Ureter (tissue), 1 donor: ENCODE measurements around the gene CCDC172. TPM values are rescaled to one million over a fixed set of nuclear protein-coding genes. Genes with fewer than 3 reads are reported as not detected.
A peak's percentile ranks its signal among the peaks of the same experiment; 100 is the strongest.

Experiments used
- DNase-seq: peaks from one replicate; pipeline ENCODE4 v3.0.0-alpha.2; 2020; ENCODE audit warnings: low spot score
- total RNA-seq: library from RNA; stranded (reverse); gene quantifications from one replicate; pipeline ENCODE4 v1.2.4, GENCODE V29; 2023
- donor health status: DM: yes; HTN: yes; CAD: no.

Gene CCDC172
- not detected for total RNA-seq

DNA sequence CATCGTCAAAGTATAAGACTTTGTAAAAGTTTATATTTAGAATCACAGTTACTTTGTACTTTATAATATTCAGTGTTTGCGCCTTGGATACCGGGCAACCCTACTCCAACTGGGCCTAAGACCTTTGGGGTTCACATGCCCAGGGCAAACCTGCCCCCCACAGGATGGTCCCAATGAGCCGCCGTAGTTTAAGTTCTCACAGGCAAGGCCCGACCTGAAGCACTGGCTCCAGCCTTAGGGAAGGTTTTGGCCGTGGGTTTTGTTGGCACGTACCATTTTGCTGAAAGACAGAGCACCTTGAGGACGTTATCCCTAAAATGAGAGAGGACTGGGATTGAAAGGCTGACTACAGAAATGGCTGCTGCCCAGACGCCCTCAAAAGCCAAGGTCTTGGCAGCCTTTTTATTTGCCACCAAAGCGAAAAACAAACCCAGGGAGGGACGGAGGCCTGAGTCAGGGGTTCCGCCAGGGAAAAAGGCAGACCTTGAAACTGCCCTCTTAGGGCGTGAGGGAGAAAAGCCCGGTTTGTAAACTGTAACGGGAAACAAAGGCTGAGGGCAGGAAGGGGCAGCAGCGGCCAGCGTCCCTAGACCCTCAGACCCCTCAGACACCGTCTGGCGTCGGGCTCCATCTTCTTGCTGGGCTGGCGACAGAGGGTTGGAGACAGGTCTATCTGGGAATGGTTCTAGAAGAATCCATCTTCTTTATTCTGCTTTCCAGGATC, at the start of gene CCDC172:
CCDC172 (plus strand) TSS at position 222 of the 724 bp plus-strand sequence. CDS start 564 bp downstream, outside the sequence.
- no peak for DNase-seq

GRCh38 chr10:116276981-116277380, 47.3 kb upstream of the CCDC172 start:
- no peak for DNase-seq

DNA sequence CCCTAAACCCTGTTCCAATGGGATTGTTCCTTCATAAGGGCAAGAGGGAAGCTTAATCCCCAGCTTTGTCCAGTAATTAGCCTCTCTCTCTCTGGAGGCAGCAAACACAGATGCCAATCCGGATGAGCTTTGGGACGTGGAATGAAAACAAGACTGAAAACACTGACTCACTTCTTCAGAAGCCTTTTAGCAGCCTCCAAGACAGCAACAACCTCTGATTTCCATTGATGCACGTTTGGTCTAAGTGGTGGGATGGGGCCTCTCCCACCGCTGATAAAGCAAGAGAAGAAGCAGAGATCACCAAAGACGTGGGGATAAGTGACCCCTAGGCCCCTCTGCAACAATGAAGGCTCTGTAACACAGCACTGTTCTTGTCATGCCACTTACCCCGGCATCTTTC, 45.4 kb upstream of the CCDC172 start:
- no peak for DNase-seq

GRCh38 chr10:116281775-116282174, 42.5 kb upstream of the CCDC172 start:
- no peak for DNase-seq

DNA sequence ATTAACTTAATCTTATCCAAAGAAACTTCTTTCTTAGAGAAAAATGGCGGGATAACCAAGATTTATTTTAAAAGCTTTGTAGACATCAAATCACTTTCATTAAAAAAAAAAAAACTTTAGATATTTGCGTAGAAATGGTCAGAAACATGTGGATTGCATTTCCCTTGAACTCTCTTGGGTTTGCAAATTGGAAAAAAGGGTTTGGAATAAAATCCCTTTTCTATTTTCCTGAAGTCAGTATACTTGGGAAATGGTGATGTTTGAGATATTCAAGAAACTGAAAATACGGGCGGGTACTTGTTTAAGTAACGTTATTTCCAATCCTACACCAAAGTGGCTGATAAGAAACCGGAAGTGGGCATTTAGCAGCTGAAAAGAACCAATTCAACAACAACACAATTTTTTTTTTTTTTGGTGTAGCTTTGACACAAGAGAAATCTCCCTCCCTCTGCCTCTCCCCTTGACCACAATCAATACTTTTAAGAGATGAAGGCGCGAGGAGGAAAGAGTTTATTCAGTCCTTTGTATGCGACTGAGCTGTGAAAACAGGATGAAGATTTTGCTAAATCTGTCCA, 37.5 kb upstream of the CCDC172 start:
- DNase-seq, result no peak

- peak; percentile 50 for DNase-seq
Measured at GRCh38 chr10:116287906-116288501, 36.2 kb upstream of the CCDC172 start.

GRCh38 chr10:116289652-116290051, 34.6 kb upstream of the CCDC172 start:
- no peak for DNase-seq

DNA sequence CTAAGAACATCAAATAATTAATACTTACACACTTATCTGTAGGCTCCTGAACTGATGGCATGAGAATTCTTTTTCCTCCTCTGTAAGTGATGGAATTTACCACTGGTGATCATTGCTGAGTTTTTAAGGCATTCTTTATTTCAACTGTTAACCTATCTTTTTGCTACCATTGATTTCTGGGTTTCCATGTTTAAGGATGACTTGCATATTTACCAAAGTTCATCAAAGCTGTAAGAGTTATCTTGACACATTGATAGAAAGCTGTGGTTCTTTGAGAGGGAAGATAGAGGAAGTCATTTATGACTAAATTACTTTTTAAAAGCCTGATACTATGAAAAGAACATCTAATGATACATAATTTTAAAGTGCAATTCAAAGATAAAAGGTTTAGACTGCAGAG, 31.8 kb upstream of the CCDC172 start:
- no peak for DNase-seq

GRCh38 chr10:116296291-116296721, 27.9 kb upstream of the CCDC172 start:
- no peak for DNase-seq

DNA sequence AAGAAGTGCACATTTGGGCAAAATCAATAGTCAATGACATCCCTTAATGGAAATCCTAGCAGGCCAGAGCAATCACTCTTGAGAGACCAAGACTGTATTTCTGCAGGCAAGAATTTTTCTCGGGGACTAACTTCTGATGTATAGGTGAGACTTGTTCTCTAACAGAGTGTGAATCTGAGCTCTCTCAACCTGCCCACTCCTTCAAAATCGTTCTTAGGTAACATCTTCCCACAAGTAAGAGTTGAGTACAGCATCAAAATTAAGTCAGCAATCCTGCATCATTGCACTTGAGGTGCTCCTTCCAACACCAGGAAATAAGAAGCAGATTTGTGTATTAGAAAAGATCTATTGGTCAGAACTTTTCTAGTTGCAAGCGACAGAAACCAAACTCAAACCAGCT, 25.7 kb upstream of the CCDC172 start:
- DNase-seq, result no peak

GRCh38 chr10:116300542-116300941, 23.7 kb upstream of the CCDC172 start:
- DNase-seq, result no peak

DNA sequence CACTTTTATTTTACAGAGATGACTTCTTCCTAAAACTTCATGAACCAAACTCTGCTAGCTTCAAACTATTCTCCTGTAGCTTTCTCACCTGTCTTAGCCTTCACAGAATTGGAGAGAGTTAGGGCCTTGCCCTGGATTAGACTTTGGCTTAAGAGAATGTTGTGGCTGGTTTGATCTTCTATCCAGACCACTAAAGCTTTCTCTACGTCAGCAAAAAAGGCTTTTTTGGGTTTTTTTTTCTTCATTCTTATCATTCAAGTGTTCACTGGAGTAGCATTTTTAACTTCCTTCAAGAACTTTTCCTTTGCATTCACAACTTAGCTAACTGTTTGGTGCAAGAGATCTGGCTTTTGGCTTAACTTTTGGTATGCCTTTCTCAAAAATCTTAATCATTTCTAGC, 19.3 kb upstream of the CCDC172 start:
- no peak for DNase-seq

GRCh38 chr10:116306847-116307246, 17.4 kb upstream of the CCDC172 start:
- DNase-seq, result no peak

GRCh38 chr10:116307455-116307854, 16.8 kb upstream of the CCDC172 start:
- no peak for DNase-seq

DNA sequence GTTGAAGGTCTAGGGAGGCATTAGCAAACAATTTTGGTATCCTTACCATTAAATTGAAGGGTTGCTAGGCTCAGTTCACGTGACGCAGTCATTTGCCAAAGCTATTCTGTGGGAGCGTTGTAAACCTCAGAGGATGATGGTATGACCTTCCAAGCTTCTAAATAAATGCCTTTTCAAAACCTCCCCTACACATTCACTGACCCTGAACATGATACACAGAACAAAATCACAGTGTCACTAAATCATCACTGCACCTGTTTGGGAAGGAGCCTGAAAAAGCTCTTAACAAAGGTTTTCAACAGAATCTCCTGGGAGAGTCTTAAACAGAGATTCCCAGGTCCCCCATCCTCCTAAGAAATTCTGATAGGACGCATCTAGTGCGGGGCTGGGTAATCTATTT, 13.2 kb upstream of the CCDC172 start:
- no peak for DNase-seq

DNA sequence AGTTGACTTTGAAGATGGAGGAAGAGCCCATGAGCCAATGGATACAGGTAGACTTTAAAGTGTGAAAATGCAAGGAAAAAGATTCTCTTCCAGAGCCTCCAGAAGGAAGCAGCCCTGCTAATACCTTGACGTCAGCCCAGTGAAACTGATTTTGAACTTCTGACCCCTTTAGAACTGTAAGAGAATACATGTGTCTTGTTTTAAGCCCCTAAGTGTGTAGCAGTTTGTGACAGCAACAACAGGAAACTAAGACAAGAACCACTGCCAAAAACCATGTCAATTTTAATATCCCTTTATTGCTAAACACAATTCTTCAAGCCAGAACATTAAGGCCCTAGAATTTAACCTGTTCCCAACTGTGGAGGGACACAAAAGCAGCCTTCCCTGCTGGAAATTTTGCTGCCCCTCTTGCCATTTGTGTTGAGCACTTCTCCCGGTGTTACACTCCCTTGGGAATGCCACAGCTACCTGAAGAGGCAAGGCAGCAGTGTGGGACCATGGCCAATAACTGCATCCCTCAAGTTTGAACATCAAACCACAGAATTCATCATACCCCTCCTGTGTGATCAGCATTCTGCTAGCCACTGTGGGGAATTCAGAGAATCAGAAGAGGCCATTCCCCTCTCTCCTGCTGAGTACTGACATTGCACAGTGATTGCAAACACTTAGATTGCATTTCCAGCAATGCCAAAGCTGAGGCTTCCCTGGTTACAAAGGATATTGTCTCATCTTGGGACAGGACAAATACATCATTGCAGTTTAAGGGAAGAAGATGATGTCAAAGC, 12.3 kb upstream of the CCDC172 start:
- DNase-seq, result no peak

DNA sequence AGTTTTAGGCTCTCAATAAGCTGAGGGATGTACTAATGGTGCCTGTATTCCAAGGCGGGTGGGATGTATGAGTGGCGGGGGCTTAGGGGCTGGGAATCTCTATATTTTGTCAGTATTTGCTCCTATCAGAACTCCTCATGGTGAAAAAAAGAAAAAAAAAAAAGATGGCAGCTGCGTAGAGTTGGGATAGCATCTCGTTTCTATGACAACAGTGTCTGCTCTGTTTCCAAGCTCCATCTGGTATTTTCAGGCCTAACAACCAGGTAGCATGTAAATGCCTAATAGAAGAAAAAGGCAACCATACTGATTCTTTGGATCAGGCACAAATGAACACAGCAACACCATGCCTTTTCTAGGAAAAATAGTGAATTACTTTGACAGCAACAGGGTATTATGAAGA, 11.7 kb upstream of the CCDC172 start:
- DNase-seq, result no peak

DNA sequence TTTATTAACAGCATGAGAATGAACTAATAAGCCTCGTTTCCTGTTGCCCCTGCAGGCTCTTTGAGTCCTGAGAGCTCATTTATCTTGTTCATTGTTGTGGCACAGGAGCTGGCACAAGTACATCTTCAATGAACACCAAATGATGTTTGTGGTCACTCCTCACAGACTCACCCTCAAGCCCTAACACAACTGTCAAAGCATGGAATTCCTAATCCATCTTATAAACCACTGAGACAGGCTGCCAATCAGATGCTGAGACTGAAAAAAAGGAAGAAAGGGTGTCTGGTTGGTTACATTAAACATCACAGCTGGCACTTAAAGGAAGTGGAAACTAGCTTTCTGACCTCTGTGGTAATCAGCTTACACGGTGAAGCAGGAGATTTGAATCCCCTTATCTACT, 7.7 kb upstream of the CCDC172 start:
- DNase-seq, result no peak

DNA sequence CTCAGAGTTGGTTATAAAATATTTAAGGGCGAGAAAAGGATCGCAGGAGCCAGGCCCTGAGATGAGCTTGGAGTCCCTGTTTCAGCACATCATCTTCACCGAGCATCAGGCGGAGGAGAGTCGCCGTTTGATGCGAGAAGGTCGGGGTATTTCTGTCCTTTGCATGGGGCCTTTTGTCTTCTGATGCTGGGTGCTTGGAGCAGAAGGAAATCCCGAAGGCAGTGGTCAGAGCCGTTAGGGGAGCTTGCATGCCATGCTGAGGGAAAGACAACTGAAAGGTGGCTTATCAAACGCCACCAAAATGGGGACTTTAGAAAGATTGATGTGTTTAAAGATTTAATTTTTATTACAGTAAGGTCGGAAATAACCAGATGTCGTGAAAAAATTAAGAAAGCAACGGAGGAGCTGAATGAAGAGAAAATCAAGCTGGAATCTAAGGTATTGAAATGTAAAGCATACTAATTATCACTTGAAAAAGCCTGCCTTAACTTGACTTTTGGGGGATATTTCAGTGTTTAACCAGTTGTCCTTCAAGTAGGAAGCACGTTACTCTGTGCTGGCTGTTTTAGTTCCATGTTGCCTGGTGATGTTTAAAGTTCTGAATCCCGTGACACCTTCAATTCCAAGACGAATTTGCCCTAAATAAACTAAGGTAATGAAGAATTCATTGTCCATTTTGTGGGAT, 845 bp downstream of the CCDC172 start:
- no peak for DNase-seq

GRCh38 chr10:116325987-116326386, 1.7 kb downstream of the CCDC172 start:
- DNase-seq, result no peak

GRCh38 chr10:116329153-116329552, 4.9 kb downstream of the CCDC172 start:
- no peak for DNase-seq

DNA sequence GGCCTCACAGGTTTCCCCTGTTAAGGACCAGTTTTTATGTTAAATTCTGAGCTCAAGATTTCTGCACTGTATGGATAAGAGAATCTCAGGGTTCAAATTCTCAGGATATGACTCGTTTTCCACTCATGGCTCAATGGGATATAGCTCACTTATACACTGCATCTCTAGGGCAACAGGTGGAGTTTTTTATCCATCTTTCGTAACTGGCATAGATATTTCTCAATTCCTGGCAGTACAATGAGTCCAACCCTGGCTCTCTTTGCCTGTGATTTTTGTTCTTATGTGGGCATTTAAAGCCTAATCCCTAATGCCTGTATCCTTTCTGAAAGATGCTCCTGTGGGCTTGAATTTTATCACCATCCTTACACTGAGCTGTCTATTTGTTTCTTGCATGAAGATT, 7.6 kb downstream of the CCDC172 start:
- no peak for DNase-seq
